T-helper 22 cell (primary cell): ENCODE measurements around the gene AMIGO3.
"Not testable (repeated sequence)": the region's sequence is repeated elsewhere in the genome, so short reads cannot be mapped to it uniquely, and the experiment has no call there.

Experiments used
- DNase-seq: peaks from one replicate; pipeline ENCODE4 v3.0.0-alpha.2; 2020; ENCODE audit warnings: low read depth

The AMIGO3 gene, protein sequence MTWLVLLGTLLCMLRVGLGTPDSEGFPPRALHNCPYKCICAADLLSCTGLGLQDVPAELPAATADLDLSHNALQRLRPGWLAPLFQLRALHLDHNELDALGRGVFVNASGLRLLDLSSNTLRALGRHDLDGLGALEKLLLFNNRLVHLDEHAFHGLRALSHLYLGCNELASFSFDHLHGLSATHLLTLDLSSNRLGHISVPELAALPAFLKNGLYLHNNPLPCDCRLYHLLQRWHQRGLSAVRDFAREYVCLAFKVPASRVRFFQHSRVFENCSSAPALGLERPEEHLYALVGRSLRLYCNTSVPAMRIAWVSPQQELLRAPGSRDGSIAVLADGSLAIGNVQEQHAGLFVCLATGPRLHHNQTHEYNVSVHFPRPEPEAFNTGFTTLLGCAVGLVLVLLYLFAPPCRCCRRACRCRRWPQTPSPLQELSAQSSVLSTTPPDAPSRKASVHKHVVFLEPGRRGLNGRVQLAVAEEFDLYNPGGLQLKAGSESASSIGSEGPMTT

DNA sequence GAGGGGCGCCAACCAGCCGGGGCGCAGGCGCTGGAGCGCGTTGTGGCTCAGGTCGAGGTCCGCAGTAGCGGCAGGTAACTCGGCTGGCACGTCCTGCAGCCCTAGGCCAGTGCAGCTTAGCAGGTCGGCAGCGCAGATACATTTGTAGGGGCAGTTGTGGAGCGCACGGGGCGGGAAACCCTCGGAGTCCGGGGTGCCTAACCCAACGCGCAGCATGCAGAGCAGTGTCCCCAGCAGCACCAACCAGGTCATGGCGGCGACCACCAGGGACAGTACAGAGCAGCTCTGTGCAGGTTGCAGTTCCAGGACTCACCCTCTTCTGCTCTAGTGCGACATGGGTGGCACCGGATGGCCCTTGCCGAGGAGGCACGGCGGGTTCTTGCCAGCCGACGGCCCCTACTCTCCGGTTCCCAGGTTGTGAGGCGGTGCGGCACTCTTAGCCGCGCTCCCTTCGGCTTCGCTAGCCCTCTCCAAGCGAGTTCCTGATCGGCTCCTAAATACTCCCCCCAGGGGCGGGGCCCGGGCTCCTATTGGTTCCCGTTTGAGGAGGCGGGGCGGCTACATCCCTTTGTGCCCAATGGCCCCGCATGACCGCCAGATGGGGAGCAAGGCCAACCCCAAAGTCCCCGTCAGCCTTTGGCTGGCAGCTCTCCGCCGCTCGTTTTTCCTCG, at the start of gene AMIGO3:
AMIGO3 (minus strand) TSS at position 471 of the 671 bp plus-strand sequence; CDS start at position 252, 219 bp downstream.
- DNase-seq: peak; percentile 91

DNA sequence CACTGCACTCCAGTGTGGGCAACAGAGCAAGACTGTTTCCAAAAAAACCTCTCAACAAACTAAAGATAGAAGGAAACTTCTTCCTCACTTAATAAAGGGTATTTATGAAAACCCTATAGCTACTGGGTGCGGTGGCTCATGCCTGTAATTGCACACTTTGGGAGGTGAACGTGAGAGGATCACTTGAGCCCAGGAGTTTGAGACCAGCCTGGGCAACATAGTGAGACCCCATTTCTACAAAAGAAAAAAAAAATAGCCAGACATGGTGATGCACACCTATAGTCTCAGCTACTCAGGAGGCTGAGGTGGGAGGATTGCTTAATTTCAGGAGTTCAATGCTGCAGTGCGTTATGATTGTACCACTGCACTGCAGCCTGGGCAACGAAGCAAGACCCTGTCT, 44.5 kb upstream of the AMIGO3 start:
- no peak for DNase-seq

DNA sequence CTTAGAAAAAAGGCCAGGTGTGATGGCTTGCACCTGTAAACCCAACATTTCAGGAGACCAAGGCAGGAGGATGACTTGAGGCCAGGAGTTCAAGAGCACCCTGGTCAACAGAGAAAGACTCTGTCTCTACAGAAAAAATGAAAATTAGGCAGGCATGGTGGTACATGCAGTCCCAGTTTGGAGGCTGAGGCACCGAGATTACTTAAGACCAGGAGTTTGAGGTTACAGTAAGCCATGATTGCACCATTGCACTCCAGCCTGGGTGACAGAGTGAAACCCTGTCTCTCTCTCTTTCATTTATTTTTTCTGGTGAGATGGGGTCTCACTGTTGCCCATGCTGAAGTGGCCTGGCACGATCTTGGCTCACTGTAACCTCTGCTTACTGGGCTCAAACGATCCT, 42.2 kb upstream of the AMIGO3 start:
- no peak for DNase-seq

GRCh38 chr3:49759226-49759625, 39.7 kb upstream of the AMIGO3 start:
- no peak for DNase-seq

DNA sequence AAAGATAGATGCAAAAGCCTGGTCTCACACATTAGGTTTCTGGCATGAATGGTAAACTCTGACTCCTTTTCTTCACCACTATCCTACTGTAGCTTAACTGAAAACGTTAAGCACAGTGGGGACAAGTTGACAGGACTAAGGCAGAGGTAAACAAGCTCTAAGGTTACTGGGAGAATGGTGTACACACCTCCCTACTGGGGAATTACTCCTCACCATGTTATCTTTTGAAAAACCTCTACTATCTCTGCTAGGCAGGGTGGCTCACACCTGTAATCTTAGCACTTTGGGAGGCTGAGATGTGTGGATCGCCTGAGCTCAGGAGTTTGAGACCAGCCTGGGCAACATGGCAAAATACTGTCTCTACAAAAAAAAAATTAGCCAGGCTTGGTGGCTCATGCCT, 37.7 kb upstream of the AMIGO3 start:
- DNase-seq: no peak

DNA sequence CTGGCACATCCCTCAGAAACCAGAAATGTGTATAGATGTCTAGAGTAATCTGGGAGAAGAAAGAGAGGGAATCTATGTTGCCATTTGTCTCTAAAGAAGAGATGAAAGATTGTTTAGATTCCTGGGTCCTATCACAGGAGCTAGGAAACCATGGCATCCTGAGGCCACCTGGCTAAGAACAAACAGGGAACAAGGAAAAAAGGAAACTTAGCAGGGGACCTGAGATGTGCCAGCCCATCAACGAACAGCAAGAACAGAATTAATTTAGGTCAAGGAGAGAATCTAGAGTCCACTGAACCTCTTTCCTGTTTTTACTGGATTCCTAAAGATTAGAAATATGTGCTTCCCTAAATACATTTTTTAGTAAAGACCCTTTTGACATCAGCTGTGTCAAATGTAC, 36.6 kb upstream of the AMIGO3 start:
- DNase-seq: no peak

GRCh38 chr3:49754536-49754935, 35.1 kb upstream of the AMIGO3 start:
- no peak for DNase-seq

GRCh38 chr3:49751501-49751900, 32.0 kb upstream of the AMIGO3 start:
- no peak for DNase-seq

DNA sequence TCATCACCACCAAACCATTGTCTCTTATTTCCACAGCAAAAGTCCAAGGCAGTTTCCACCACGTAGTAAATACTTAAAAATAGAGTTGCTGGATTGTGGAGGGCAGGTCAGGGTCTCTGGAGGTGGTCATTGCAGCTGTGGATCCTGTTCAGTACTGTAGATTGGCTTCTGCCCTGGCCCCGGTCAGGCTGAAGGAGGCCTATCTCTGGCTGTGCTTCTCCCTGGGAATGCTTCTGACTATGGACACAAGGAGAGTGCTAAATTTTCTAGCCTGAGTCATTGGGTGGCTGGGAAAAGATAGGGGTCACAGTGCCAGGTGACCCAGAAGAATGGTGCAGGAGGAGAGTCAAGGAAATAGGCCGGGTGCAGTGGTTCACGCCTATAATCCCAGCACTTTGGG, 30.6 kb upstream of the AMIGO3 start:
- DNase-seq: no peak

DNA sequence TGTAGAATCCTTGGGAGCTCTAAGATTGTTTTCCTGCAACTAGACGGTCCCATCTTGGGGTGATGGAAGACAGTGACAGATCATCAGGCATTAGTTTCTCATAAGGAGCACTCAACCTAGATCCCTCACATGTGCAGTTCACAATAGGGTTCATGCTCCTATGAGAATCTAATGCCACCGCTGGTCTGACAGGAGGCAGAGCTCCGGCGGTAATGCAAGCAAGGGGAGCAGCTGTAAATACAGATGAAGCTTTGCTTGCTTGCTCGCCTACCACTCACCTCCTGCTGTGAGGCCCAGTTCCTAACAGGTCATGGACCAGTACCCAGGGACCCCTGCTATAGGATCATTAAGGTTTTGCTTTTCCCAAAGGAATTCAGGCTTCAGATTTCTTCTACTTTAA, 29.4 kb upstream of the AMIGO3 start:
- DNase-seq: not testable (repeated sequence)

- no peak for DNase-seq
Observed at GRCh38 chr3:49747792-49748480, 28.5 kb upstream of the AMIGO3 start.

- no peak for DNase-seq
Observed at GRCh38 chr3:49745986-49746385, 26.5 kb upstream of the AMIGO3 start.

GRCh38 chr3:49740427-49740826, 20.9 kb upstream of the AMIGO3 start:
- no peak for DNase-seq

- DNase-seq: no peak
Observed at GRCh38 chr3:49738067-49738713, 18.7 kb upstream of the AMIGO3 start.

- DNase-seq: no peak
Observed at GRCh38 chr3:49734752-49735151, 15.3 kb upstream of the AMIGO3 start.

- no peak for DNase-seq
Observed at GRCh38 chr3:49733551-49733950, 14.1 kb upstream of the AMIGO3 start.

GRCh38 chr3:49732597-49732996, 13.1 kb upstream of the AMIGO3 start:
- DNase-seq: no peak

GRCh38 chr3:49729966-49730609, 10.6 kb upstream of the AMIGO3 start:
- DNase-seq: no peak

DNA sequence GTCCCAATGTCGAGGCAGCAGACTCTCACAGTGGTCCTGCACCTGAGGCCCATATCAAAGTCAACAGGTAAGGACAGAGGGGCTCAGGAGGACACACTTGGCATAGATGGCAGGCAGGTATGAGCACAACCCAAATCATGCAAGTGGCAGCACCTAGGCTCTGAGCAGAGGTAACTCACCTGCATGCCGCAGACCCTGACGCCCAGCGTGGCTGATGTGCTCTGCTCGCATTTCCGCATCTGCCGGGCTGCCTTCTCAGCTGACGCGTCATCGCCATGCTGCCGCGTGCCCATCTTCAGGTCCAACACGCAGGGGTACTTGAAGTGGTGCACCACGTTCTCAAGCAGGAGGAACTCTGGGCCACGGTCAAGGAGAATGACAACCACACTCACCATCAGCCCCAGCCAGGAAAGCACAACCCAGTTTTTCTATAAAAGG, 8.5 kb upstream of the AMIGO3 start:
- DNase-seq: no peak

- no peak for DNase-seq
Observed at GRCh38 chr3:49727154-49727923, 7.9 kb upstream of the AMIGO3 start.
